Right lobe of liver (tissue), 4 donors: ENCODE results near the gene CA5A.

Experiments used
- POLR2A ChIP-seq: fragments of 450-650 bp; IDR thresholded peaks from one replicate; pipeline ENCODE4 v1.6.1; 2017; ENCODE audit warnings: antibody characterized with exemption, mild to moderate bottlenecking
- TF ChIP-seq, protein P1 (sequence below), 4 donors: fragments of 200-600 bp in 3 of 4; fragments of 450-650 bp in 1 of 4; IDR thresholded peaks; one replicate each; pipeline versions ENCODE4 v1.5.1 to v1.8.0; 2016 to 2022; ENCODE audit warnings: antibody characterized with exemption in 4 of 4, mild to moderate bottlenecking in 2 of 4
- donor health status: DM: no; HTN: no; CAD: no.
- donor health status: DM: no; HTN: no; CAD: no.
- donor health status: DM: no; HTN: yes; CAD: no.

DNA sequence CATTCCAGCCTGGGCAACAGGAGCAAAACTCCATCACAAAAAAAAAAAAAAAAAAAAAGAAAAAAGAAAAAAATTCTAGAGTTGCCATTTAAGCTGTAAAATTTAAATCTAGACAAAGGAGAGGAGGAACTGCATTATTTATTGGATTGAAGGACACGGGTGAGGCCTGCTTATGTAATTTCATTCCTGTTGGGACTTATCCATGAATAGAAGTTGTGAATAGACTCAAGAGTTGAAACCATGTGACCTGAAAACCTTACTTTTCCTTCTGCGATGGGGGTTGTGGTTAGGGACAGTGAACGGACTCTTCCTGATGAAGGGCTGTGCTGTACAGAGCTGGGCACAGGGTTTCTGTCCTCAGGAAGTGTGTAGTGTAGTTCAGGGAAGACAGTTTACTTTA is 37.4 kb upstream of the CA5A start:
- TF ChIP-seq, protein P1, sequence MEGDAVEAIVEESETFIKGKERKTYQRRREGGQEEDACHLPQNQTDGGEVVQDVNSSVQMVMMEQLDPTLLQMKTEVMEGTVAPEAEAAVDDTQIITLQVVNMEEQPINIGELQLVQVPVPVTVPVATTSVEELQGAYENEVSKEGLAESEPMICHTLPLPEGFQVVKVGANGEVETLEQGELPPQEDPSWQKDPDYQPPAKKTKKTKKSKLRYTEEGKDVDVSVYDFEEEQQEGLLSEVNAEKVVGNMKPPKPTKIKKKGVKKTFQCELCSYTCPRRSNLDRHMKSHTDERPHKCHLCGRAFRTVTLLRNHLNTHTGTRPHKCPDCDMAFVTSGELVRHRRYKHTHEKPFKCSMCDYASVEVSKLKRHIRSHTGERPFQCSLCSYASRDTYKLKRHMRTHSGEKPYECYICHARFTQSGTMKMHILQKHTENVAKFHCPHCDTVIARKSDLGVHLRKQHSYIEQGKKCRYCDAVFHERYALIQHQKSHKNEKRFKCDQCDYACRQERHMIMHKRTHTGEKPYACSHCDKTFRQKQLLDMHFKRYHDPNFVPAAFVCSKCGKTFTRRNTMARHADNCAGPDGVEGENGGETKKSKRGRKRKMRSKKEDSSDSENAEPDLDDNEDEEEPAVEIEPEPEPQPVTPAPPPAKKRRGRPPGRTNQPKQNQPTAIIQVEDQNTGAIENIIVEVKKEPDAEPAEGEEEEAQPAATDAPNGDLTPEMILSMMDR (IDR thresholded peaks at IDR 0.05) = no peak
- no peak for TF ChIP-seq POLR2A
